ENCODE measurements around the gene KRT6C. TPM values are rescaled to one million over a fixed set of nuclear protein-coding genes. Genes with fewer than 3 reads are reported as not detected.

Gene KRT6C
- total and polyA plus RNA-seq, 10 donors, result 0.03 to 0.07 (median 0.06) TPM; not detected in 7

DNA sequence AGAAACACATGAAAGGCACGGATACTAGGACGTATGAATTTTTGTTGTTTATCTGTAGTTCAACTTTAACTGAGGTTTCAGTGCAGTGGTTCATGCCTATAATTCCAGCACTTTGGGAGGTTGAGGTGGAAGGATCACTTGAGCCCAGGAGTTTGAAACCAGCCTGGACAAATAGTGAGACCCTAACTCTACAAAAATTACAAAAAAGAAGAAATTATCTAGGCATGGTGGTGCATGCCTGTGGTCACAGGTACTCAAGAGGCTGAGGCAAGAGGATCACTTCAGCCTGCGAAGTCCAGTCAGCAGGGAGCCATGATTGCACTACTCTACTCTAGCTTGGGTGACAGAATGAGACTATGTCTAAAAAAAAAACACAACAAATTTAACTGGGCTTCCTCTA, 29.6 kb downstream of the KRT6C start:
- no peaks in the 10 kb centered on the region for H3K9me3 ChIP-seq
- no peak for DNase-seq
- no peak overlapping the region for H3K4me3 ChIP-seq

DNA sequence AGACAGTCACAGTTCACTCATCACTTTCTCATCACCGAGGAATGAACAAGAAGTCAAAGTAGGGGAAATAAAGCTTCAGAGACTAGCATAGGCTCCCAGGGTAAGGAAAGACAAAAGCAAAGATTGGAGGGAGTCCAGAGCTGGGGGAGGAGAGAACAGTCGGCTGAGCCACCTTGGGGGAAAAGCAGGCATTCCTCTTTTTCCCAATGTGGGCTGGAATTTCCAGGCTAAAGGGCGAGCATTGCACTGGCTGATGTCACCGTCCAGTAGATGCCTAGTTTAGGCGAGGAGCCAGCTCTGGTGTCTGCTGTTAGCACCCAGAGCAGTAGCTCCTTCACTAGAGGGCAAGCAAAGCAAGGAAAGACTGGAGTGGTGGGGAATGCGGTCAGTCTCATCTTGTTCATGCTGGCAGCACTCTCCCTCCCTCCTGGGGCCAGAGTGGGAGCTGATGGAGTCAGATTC, 31.0 kb downstream of the KRT6C start:
- DNase-seq, result no peak
- H3K27me3 ChIP-seq (replicated peaks in 1 of 7), result peaks cover 0 to 57% (median 0%) of the 10 kb centered on the region in 7 donors
- TF ChIP-seq POLR2AphosphoS5 (IDR thresholded peaks at IDR 0.05) (no peak), POLR2A (IDR thresholded peaks at IDR 0.05) (no peak)
- TF ChIP-seq, protein P1, sequence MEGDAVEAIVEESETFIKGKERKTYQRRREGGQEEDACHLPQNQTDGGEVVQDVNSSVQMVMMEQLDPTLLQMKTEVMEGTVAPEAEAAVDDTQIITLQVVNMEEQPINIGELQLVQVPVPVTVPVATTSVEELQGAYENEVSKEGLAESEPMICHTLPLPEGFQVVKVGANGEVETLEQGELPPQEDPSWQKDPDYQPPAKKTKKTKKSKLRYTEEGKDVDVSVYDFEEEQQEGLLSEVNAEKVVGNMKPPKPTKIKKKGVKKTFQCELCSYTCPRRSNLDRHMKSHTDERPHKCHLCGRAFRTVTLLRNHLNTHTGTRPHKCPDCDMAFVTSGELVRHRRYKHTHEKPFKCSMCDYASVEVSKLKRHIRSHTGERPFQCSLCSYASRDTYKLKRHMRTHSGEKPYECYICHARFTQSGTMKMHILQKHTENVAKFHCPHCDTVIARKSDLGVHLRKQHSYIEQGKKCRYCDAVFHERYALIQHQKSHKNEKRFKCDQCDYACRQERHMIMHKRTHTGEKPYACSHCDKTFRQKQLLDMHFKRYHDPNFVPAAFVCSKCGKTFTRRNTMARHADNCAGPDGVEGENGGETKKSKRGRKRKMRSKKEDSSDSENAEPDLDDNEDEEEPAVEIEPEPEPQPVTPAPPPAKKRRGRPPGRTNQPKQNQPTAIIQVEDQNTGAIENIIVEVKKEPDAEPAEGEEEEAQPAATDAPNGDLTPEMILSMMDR (IDR thresholded peaks at IDR 0.05 in 8 of 11, conservative IDR thresholded peaks at IDR 0.05 in 3 of 11), result no peak
- H3K4me1 ChIP-seq, result no peaks in the 10 kb centered on the region
- 36 to 44% (median 39%) methylated on average over 6 of the region's 6 CpGs for WGBS, 5 donors
- no peaks in the 10 kb centered on the region for H3K36me3 ChIP-seq
- H3K4me3 ChIP-seq, result no peak overlapping the region
- no peak overlapping the region for H3K27ac ChIP-seq
- intact Hi-C loops (cut with DNase I; ENCODE audit: low total_unique reads), result no loop called here
- no peaks in the 10 kb centered on the region for H3K9me3 ChIP-seq

More for the DNA sequence above, 29.6 kb downstream of the KRT6C start:
- Histone ChIP-seq H3K4me1 (no peaks in the 10 kb centered on the region), H3K27ac (no peak overlapping the region), H3K27me3 (replicated peaks in 1 of 7) (peaks cover 0 to 55% (median 0%) of the 10 kb centered on the region in 7 donors), H3K36me3 (no peaks in the 10 kb centered on the region)
- 83 to 97% (median 90%) methylated on average over 3 of the region's 3 CpGs for WGBS, 5 donors
- intact Hi-C loops (cut with DNase I; ENCODE audit: low total_unique reads), result no loop called here
- TF ChIP-seq POLR2AphosphoS5 (IDR thresholded peaks at IDR 0.05), result no peak
- no peak for TF ChIP-seq POLR2A (IDR thresholded peaks at IDR 0.05)
- TF ChIP-seq, protein P1 (IDR thresholded peaks at IDR 0.05 in 8 of 11, conservative IDR thresholded peaks at IDR 0.05 in 3 of 11), result no peak

DNA sequence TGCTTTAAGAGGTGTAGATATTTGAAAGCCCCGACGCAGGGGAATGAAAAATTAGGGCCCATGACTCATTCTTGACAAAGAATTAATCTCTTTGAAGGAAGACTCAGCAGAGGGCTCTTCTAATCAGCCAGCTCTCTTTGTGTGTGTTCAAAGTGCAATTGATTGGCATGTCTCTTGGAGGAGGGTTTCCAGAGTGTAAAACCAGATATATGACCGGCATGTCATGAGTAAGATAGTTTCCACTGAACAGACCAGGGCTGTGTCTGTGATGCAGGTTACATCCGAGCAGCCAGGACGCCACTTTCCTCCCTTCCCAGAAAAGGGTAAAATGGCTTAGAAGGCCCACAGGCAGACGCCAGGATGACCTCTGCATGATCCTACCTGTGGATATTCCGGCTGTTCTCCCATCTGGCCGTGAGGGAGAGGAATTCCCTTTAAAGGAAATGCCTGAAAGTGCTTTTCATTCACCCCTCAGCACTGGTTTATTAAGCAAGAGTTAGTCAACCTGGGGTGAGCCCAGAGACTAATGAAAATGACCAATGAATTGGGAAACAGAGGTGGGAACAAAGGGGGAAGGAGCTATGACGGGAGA, 32.2 kb downstream of the KRT6C start:
- no peaks in the 10 kb centered on the region for H3K4me1 ChIP-seq
- no peak overlapping the region for H3K27ac ChIP-seq
- no peak for DNase-seq
- H3K36me3 ChIP-seq, result no peaks in the 10 kb centered on the region
- H3K4me3 ChIP-seq, result no peak overlapping the region
- H3K27me3 ChIP-seq (replicated peaks in 1 of 7), result peaks cover 0 to 56% (median 0%) of the 10 kb centered on the region in 7 donors
- no peaks in the 10 kb centered on the region for H3K9me3 ChIP-seq
- intact Hi-C loops (cut with DNase I; ENCODE audit: low total_unique reads), result no loop called here
- TF ChIP-seq POLR2A (IDR thresholded peaks at IDR 0.05) (no peak), POLR2AphosphoS5 (IDR thresholded peaks at IDR 0.05) (no peak)
- TF ChIP-seq, protein P1 (IDR thresholded peaks at IDR 0.05 in 8 of 11, conservative IDR thresholded peaks at IDR 0.05 in 3 of 11), result no peak
- 55 to 70% (median 67%) methylated on average over 9 of the region's 9 CpGs for WGBS, 5 donors

DNA sequence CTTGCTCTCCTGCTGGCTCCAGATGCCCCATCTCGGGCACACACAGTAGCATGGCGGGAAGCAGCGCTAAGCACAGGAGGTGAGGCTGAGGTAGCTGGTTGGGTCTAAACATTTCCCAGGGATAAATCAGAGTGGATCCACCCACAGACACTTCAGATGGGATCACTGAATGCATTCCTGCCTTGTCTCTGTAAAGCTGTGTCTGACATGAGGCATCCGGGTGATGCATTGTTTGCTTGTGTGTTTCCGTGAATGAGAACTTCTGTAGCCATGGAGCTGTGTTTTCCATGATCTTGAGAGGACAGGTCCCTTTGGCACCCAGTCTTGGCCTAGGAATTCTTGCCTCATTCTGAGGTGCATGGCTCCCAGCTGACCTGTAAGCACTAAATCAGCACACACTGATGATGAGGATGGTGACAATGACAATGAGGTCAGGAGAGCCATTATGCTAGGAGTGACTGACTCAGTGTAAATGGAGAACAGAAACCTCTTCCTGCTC, 32.7 kb downstream of the KRT6C start:
- no peak overlapping the region for H3K4me3 ChIP-seq
- TF ChIP-seq POLR2A (IDR thresholded peaks at IDR 0.05), result no peak
- WGBS, 5 donors, result 81 to 96% (median 92%) methylated on average over 5 of the region's 5 CpGs
- H3K4me1 ChIP-seq, result no peaks in the 10 kb centered on the region
- H3K27me3 ChIP-seq (replicated peaks in 1 of 7), result peaks cover 0 to 51% (median 0%) of the 10 kb centered on the region in 7 donors
- no peaks in the 10 kb centered on the region for H3K9me3 ChIP-seq
- no peaks in the 10 kb centered on the region for H3K36me3 ChIP-seq
- no peak for DNase-seq
- H3K27ac ChIP-seq, result no peak overlapping the region
- intact Hi-C loops (cut with DNase I; ENCODE audit: low total_unique reads), result no loop called here
